HCEC 1CT (cell line): ENCODE measurements around the gene OR52I1.

Source experiments
- DNase-seq: peaks from one replicate; pipeline ENCODE4 v3.0.0-alpha.2; 2017

OR52I1 gene, protein sequence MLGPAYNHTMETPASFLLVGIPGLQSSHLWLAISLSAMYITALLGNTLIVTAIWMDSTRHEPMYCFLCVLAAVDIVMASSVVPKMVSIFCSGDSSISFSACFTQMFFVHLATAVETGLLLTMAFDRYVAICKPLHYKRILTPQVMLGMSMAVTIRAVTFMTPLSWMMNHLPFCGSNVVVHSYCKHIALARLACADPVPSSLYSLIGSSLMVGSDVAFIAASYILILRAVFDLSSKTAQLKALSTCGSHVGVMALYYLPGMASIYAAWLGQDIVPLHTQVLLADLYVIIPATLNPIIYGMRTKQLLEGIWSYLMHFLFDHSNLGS

DNA sequence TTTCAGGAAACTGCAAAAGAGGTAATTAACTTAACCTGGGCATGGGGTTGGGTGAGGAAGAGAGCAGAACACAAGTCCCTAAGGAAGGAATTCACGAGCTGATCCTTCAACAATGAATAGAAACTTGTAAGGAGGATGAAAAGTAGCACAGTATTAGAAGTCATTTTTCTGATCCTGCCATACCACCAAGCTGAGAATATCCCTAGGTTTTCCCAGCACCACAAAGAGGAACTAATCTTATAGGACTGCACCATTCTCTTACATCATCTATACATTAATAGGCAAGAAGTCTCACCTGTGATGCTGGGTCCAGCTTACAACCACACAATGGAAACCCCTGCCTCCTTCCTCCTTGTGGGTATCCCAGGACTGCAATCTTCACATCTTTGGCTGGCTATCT, at the start of gene OR52I1:
TSS of gene OR52I1 (plus strand) at position 301 of the 400 bp plus-strand sequence. CDS start at position 301, 0 bp downstream.
- DNase-seq, result no peak

DNA sequence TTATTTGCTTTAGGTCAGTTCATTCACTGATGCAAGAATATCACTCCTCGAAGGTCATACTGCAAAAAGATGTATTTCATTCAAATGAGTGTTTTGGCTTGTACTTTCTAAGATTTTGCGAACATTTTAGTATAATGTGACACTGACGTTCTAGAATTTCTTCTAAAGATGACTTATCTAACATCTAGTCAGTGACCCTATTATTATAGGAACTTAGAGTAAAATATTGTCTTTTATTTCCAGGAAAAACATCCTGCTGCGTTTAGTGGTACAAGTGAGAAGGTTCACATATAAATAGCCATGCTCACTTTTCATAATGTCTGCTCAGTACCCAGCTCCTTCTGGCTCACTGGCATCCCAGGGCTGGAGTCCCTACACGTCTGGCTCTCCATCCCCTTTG, 48.9 kb upstream of the OR52I1 start, which contains the start of gene OR52M1:
TSS of gene OR52M1 (plus strand) at position 301 of the 400 bp plus-strand sequence. CDS start at position 301, 0 bp downstream.
- no peak for DNase-seq

DNA sequence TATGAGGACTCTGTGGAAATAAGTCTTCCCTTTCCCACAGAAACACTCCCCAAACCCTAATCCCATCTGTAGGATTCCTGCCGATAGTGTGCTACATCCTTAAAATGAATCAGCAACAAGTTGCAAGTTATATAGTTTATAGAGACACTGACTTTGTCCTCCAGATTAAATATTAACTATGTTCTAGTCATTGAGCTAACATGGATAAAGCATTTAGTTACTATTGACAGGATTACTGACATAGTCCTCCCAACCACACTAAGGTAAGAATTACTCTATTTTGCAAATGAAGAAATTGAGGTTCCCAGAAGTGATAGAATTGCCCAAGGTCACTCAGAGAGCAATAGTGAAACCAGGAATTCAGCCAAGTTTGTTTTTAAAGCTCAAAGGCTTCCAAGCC, 47.0 kb upstream of the OR52I1 start:
- DNase-seq, result no peak

DNA sequence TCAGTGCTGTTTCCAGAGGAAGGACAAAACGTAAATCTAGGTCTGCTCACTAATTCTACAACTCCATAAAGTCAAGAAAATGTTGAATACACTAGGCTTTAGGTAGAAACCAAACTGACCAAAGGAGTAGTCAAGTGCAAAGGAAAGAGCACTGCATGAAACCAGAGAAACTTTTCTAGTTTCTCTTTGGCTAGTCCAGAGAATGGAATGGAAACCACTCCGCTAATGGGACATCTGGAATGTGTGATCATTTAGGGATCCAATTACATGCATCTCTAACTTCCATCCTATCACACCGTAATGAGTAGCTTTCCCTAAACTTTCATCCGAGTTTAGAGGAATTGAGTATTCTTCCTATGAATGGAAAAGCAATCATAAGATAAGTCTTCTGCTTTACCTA, 46.4 kb upstream of the OR52I1 start:
- no peak for DNase-seq

DNA sequence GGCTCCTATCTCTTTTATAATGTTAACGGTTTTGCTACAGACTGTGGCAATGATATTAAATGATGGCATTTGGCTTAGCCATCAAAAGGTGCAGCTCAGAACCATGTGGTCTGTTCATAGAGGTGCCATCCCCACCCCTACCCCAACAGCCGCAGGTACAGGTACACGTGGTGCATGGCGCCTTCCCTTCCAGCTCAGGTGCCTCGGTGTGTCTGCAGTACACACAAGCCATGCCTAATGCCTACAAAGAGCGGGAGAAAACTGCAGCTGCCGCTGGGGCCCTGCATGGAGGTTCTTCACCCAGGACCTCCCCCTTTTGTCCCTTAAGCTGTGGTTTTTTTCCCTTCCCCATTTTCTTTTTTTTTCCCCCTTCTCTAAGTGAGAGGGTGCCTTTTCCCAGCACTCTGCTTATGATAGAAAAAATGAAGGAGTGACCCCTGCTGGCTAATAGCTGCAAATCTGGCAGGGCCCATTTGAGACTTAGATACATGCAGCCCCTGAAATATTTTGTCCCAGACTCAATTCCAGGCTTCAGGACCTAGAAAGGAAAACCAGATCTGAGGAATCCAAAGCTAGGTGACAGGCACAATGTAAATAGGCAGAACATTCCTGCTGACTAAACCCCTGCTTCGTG, 42.4 kb upstream of the OR52I1 start:
- DNase-seq, result peak; percentile 16

DNA sequence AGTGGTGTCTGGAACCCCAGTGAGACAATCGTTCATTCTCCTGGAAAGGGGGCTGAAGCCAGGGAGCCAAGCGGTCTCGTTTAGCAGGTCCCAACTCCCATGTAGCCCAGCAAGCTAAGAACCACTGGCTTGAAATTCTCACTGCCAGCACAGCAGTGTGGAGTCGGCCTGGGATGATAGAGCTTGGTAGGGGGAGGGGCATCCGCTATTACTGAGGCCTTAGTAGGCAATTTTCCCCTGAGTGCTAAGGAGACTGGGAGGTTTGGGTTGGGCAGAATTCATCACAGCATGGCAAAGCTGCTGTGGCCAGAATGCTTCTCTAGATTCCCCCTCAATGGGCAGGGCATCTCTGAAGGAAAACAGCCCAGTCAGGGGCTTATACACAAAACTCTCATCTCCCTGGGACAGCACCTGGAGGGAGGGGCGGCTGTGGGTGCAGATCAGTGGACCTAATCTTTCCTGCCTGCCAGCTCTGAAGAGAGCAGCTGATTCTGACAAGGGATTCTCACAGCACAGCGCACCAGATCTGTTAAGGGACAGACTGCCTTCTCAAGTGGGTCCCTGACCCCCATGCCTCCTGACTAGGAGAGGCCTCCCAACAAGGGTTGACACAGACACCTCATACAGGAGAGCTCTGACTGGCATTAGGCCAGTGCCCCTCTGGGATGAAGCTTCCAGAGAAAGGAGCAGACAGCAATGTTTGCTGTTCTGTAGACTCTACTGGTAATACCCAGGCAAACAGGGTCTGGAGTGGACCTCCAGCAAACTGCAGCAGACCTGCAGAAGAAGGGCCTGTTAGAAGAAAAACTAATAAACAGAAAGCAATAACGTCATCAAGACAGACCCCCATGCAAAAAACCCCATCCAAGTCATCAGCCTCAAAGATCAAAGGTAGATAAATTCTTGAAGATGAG, 34.1 kb upstream of the OR52I1 start:
- no peak for DNase-seq

DNA sequence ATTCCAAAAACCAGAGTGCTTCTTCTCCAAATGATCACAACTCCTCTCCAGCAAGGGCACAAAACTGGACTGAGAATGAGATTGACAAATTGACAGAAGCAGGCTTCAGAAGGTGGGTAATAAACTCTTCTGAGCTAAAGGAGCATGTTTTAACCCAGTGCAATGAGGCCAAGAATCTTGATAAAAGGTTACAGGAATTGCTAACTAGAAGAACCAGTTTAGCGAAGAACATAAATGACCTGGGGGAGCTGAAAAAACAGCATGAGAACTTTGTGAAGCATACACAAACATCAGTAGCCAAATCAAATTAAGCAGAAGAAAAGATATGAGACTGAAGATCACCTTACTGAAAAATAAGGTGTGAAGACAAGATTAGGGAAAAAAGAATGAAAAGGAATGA, 33.4 kb upstream of the OR52I1 start:
- no peak for DNase-seq

DNA sequence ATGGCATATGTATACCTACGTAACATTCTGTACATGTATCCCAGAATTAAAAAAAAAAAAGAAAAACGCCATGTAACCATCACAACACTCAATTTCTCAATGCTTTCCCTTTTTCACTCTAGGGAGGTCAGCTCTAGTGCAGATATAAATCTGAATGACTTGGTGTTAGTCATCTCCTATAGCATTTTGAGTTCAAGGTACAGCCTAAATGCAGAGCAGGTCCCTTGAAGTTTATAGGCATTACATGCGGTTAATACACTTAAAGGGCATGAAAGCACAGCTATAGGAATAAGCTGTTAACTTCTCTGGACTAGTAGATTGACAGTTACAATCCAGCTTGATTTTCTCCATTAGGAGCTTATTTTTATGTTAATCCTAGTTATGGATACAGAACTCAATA, 28.5 kb upstream of the OR52I1 start:
- DNase-seq, result no peak

DNA sequence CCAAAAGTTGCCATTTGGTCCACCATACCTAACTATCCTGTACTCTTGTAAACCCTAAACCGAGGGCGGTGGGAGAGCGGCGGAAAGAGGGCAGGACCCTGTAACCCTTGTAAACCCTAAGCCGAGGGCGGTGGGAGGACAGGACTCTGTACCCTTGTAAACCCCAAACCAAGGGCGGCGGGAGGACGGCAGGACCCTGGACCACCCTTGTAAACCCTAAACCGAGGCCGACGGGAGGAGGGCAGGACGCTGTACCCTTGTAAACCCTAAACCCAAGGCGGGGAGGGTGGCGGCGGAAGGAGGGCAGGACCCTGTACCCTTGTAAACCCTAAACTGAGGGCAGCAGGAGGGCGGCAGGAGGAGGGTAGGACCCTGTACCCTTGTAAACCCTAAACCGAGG, 24.8 kb upstream of the OR52I1 start:
- DNase-seq, result no peak

DNA sequence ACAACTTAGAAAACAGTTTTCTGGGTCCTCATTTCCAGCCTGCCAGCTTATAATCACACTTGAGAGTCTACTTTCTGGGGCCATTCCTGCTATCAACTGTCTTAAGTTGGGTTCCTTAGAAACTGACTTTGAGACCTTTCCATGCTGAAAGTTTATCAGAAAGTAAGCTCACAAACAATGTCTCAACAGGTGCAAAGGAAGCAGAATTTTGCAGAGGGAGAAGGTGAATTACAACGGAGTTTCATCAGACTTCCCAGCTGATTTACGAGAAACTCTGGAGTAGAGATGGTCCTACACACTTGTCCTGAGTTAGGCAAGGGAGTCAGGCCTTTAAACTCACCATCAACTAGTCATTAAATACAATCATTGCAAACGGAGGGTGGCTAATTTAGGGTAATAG, 17.0 kb upstream of the OR52I1 start:
- no peak for DNase-seq

DNA sequence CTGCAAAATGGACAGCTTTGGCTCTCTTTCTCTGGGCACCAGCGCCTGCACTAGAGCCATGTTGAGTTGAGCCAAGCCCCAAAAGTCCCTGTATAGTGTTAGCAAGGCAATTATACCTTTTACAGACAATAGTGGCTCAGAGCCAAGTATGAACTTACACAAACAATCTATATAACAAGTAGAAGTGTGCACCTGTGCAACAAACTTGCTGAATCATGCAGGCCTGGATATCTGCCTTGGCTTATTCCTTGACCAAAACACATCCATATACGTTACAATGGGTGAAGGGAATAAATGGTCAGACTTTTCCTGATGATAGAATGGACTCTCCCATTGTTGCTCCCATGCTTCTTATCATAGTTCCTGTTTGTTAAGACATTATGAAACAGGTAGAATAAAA, 16.1 kb upstream of the OR52I1 start:
- DNase-seq, result no peak

DNA sequence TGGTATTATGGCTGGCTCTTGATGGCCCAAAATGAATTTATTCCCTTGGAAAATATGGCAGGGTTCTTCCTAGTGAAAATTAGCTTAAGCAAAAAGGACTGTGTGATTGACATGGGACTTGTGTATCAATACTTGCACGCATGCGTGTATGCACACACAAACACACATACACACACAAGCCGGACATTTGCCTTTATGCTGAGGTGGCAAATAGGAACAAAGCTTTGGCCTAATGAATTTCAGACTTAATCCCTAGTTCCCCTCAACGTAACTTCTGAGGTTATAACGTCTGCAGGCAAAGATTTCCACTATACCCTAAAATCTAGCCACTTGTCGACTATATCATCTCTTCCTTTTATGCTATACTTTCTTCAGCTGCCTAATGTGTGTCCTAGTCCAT, 15.2 kb upstream of the OR52I1 start:
- no peak for DNase-seq

DNA sequence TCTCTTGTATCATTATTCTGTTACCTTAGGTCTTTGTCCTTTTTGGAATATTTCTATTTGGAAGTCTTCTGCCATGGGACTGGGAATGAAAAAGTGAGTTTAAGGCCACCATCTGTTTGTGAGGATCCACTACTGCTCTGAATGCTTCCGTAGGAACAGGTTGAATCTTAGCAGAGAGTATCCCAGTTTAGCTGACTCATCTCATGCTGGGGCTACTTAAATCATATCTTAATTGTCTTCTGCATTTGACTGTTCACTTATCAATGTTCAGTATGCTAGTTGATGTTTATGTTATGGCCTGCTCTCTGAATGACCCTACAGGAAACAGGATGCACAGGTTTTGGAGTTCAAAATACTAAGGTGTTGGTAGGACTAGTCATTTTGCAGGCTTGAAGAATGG, 13.7 kb upstream of the OR52I1 start:
- no peak for DNase-seq

DNA sequence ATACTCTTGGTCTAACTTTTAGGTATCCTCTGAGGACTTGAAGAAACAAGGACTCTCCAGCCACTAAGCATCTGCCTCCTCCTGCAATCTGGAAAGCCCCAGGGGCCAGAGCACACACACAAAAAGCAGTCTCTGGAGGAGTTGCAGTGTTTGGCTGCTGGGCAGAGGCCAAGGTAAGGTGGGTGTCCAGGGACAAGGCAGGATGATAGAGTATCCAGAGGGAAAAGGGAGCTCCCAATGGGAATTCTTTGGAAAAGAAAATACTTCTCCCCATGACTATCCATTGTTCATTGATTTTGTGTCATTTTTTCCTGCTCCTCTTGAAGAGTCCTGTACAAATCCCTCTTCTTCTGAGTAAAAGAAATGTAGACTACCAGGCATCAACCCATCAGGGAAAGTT, 12.4 kb upstream of the OR52I1 start, which contains the start of gene OR52I2:
TSS of gene OR52I2 (plus strand) at position 301 of the 400 bp plus-strand sequence.
- DNase-seq, result no peak

DNA sequence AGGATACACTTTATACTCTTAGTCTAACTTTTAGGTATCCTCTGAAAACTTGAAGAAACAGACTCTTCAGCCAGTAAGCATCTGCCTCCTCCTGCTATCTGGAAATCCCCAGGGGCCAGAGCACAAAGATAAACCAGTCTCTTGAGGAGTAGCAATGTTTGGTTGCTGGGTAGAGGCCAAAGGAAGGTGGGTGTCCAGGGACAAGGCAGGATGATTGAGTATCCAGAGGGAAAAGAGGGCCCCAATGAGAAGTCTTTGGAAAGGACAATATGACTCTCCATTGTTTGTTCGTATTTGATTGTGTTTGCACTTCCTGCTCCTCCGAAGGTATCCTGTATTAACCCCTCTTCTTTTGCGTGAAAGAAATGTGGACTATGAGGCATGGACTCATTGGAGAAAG, 4.8 kb upstream of the OR52I1 start:
- no peak for DNase-seq

DNA sequence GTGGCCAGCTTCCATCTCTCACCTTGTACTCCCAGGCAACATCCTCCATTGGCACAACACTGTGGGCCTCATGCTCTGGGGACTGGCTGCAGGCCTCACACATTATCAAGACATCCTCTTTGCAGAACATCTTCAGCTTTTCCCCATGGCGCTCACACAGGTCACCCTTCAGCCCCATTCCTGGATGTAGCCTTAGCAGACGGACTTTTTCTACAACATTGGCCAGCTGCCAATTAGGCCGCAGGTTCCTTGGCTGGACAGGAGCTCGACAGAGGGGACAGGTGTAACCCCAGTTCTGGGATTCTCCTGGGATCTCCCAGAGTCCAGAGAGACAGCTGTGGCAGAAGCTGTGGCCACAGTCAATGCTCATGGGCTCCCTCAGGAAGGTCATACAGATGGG, 11.2 kb downstream of the OR52I1 start:
- no peak for DNase-seq

DNA sequence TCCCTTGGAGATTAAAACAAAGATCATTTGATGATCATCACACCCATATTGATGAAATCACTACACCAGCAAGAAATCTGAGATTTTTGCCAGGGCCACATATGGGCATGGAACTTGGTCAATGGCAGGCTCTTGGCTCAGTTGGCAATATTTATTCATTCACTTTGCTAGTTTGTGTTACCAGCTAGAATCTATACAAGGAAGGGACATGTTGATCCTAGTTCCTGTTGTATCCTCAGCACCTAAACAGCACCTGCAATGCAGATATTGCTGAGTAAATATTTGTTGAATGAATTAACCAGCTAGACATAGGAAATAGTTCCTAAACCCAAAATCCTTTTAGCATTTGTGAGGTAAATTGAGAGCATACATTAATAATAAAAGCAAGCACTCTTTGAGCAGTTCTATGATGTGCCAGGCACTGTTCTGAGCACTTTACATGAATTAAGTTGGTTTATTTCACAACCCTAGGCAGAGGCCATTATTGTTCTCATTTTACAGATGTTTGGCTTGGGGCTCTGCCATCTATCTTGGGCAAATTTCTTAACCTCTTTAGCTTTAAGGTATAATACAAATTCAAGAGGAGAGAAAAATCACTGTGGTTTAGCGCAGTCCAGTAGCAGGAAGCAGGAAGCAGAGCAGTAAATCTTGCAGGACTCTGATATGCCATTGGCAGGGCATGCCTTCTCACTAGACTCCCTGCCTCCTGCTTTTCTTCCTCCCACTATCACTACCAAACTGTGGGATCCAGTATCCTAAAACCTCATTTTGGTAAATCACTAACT, 12.6 kb downstream of the OR52I1 start:
- DNase-seq, result no peak

DNA sequence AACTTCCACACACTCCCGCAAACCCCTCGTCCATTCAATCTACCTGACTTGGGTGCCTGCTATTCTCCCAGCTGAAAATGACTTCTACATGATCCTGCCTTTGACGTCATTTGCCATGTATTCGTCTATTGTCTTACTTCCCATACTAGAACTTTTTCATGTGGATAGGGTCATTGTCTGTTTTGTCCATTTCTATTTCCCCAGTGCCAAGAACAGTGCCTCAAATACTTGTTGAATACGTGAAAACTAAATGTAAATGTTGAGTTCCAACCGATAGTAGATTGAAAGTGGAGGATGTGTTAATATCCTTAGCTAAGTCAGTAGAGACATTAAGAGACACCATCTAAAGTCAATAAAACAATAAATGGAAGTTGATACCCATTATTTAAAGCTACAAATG, 13.3 kb downstream of the OR52I1 start:
- DNase-seq, result no peak

DNA sequence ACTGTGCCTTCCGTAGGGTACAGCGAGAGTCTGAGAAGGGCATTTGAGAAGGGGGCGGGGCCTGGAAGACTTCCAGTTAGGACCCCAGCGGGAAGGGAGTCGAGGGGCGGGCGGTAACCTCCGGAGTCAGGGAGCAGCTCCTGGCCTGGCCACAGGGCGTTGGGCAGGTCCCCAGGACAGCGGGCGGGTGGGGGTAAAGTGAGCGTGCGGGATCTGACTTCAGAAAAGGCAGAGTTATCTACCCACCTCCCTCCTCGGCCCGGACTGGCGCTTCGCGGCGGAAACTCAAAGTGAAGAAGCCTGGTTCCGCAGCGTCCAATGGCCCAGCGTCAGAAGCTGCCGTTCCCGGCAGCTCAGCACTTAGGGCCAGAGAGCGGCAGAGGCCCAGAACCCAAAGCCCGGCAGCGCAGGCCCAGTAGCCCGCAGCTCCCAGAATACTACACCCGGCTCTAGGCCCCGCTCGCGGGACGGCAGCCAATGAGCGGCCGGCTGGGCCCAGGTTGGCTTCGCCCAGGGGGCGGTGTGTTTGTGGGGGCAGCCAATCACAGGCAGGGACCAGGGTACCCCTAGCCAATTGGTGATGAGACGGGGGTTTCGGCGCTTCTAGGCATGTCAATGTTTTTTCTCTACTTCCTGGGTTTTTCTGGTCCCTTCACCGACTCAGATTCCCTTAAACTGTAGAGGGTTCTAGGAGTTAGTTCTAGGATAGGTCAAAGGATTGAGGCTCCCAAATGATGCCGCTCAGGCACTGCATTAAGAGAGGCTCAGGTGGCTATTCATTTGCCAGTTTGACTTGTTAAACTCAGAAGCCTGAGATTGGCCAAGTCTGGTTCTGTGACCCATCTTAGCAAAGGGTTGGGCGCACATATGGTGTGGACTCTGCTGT, 14.2 kb downstream of the OR52I1 start, which contains the start of gene TRIM68:
TSS of gene TRIM68 (minus strand) at position 451 of the 886 bp plus-strand sequence. CDS start 2,727 bp downstream, outside the sequence.
- peak; percentile 96 for DNase-seq

DNA sequence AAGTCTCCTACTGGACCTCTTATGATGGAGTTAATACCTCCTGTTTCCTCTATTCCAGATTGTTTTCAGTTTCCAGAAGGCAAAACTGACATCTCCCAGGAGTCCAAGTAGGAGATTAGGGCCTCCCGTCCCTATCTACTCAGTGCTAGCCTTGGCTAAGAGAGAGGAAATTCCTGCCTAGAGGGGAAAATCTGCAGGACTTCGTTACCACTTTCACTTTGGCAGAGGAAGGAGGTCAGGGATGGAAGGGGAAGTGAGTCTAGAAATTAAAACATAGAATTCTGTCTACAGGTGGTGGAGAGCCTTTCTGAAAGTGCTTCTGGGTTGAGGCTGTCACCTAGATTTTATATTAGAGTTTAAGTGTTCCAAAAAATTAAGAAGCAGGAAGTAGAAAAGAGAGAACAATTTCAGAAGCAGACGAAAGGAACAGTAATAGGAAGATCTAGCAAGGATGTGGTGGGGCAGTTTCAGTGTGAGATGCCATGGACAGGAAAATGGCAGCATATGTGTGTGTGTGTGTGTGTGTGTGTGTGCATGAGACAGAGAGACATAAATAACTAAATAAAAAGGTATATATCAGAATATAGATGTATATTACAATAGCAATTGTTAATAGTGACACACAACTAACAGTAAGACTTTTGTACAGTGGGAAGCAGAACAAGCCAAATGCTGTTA, 16.6 kb downstream of the OR52I1 start:
- peak; percentile 23 for DNase-seq

DNA sequence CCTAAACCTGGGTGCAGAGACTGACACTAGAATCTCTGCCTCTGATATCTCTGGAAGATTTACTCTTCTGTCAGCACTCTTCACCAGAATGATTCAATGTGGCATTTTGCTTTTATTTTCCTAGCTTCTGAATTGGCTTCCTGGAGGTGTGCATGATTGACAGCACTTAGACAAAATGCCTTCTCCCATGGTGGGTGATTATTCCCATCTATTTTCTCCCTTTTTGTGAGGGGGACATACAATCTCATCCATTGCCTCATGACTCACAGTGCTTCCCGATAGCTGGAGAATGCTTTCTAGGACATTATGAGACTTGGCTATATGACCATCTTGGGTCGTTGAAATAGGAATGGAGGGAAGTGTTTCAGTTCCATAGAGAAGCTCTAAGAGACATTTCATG, 18.1 kb downstream of the OR52I1 start:
- DNase-seq, result no peak
